ENCODE results near the gene COA8. TPM values are rescaled to one million over a fixed set of nuclear protein-coding genes. Genes with fewer than 3 reads are reported as not detected.

COA8 gene
- polyA plus RNA-seq, 1 donor from 2014 or later, result 169 TPM

DNA sequence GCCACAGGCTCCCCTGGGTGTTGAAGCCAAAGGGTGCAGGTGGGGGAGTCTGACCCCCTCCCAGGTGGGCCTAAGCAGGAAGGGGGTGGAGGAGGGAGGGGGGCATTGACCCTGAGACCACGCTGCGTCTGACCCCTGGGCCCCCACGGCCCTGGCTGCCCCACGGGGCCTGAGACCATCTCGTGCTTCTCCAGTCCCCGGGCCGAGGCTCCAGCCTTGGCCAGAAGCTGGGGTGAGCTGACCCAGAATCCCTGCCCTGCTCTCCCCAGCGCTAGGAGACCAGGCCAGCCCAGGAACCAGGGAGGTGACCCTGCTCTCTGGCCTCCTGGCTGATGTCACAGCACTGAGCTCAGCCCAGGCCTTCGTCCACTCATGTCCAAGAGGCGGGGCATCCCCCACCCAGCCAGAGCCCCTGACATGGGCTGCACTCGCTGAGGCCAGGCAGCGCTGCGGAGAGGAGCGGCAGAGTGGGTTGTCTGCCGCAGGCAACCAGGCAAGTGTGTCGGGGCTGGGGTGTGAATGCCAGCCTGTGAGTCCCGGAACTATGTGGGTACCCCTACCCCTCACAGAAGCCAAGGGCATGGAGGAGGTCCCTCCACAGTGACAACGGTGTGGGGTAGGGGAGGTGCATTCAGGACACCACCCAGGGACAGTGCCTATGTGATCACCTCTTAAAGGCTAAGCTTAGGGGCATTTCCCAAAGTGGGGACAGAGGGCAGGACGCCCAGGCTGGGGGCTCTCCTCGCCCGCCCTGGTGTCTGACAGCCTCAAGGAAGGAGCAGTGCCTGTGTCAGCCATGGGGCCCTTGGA lies 27.5 kb upstream of the COA8 start:
- Histone ChIP-seq H3K9ac (ENCODE audit: low read length) (no peak overlapping the region), H3K79me2 (replicated peaks; ENCODE audit: insufficient read depth, low read length) (no peaks in the 10 kb centered on the region), H3K27me3 (ENCODE audit: insufficient read depth, low read depth, low read length) (no peaks in the 10 kb centered on the region), H3K9me3 (ENCODE audit: low read length) (no peaks in the 10 kb centered on the region), H3K4me3 (ENCODE audit: low read length) (no peak overlapping the region), H3K9me2 (ENCODE audit: insufficient read depth, low read length) (no peaks in the 10 kb centered on the region), H3F3A (ENCODE audit: insufficient read depth, low read length, poor library complexity, severe bottlenecking) (no peaks in the 10 kb centered on the region), H3K27ac (ENCODE audit: low read length) (no peak overlapping the region), H2AFZ (ENCODE audit: low read depth, low read length) (no peak overlapping the region), H4K20me1 (ENCODE audit: insufficient read depth) (no peaks in the 10 kb centered on the region), H3K4me2 (ENCODE audit: low read length) (no peak overlapping the region), H3K36me3 (ENCODE audit: insufficient read depth, low read length) (no peaks in the 10 kb centered on the region)
- TF ChIP-seq RAD21 (conservative IDR thresholded peaks at IDR 0.05) (no peak), EP300 (conservative IDR thresholded peaks at IDR 0.05; ENCODE audit: poor library complexity, severe bottlenecking) (no peak), MXI1 (conservative IDR thresholded peaks at IDR 0.05; ENCODE audit: poor library complexity, severe bottlenecking) (no peak), SMC3 (conservative IDR thresholded peaks at IDR 0.05; ENCODE audit: poor library complexity) (no peak), POLR2AphosphoS5 (IDR thresholded peaks at IDR 0.05) (no peak), TAF1 (IDR thresholded peaks at IDR 0.05; ENCODE audit: low read depth) (no peak), EZH2 (IDR thresholded peaks at IDR 0.05; ENCODE audit: borderline replicate concordance, insufficient read depth, low read length, poor library complexity, severe bottlenecking) (no peak), CTCF (IDR thresholded peaks at IDR 0.05; ENCODE audit: poor library complexity, severe bottlenecking) (no peak)
- TF ChIP-seq, protein P1, sequence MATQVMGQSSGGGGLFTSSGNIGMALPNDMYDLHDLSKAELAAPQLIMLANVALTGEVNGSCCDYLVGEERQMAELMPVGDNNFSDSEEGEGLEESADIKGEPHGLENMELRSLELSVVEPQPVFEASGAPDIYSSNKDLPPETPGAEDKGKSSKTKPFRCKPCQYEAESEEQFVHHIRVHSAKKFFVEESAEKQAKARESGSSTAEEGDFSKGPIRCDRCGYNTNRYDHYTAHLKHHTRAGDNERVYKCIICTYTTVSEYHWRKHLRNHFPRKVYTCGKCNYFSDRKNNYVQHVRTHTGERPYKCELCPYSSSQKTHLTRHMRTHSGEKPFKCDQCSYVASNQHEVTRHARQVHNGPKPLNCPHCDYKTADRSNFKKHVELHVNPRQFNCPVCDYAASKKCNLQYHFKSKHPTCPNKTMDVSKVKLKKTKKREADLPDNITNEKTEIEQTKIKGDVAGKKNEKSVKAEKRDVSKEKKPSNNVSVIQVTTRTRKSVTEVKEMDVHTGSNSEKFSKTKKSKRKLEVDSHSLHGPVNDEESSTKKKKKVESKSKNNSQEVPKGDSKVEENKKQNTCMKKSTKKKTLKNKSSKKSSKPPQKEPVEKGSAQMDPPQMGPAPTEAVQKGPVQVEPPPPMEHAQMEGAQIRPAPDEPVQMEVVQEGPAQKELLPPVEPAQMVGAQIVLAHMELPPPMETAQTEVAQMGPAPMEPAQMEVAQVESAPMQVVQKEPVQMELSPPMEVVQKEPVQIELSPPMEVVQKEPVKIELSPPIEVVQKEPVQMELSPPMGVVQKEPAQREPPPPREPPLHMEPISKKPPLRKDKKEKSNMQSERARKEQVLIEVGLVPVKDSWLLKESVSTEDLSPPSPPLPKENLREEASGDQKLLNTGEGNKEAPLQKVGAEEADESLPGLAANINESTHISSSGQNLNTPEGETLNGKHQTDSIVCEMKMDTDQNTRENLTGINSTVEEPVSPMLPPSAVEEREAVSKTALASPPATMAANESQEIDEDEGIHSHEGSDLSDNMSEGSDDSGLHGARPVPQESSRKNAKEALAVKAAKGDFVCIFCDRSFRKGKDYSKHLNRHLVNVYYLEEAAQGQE (IDR thresholded peaks at IDR 0.05; ENCODE audit: borderline replicate concordance), result no peak

- no peak overlapping the region for H3K9ac ChIP-seq (ENCODE audit: low read length)
- no peaks in the 10 kb centered on the region for H3K9me3 ChIP-seq (ENCODE audit: low read length)
- H3K27ac ChIP-seq (ENCODE audit: low read length), result no peak overlapping the region
- H3K4me2 ChIP-seq (ENCODE audit: low read length), result no peak overlapping the region
- no peak overlapping the region for H2AFZ ChIP-seq (ENCODE audit: low read depth, low read length)
- no peaks in the 10 kb centered on the region for H3K27me3 ChIP-seq (ENCODE audit: insufficient read depth, low read depth, low read length)
- H3K79me2 ChIP-seq (replicated peaks; ENCODE audit: insufficient read depth, low read length), result no peaks in the 10 kb centered on the region
- no peaks in the 10 kb centered on the region for H3K9me2 ChIP-seq (ENCODE audit: insufficient read depth, low read length)
- H3F3A ChIP-seq (ENCODE audit: insufficient read depth, low read length, poor library complexity, severe bottlenecking), result no peaks in the 10 kb centered on the region
- TF ChIP-seq MXI1 (conservative IDR thresholded peaks at IDR 0.05; ENCODE audit: poor library complexity, severe bottlenecking), result no peak
- TF ChIP-seq, protein P1 (IDR thresholded peaks at IDR 0.05; ENCODE audit: borderline replicate concordance), result no peak
- no peak for TF ChIP-seq SMC3 (conservative IDR thresholded peaks at IDR 0.05; ENCODE audit: poor library complexity)
- TF ChIP-seq EZH2 (IDR thresholded peaks at IDR 0.05; ENCODE audit: borderline replicate concordance, insufficient read depth, low read length, poor library complexity, severe bottlenecking), result no peak
- TF ChIP-seq CTCF (IDR thresholded peaks at IDR 0.05; ENCODE audit: poor library complexity, severe bottlenecking), result no peak
- TF ChIP-seq POLR2AphosphoS5 (IDR thresholded peaks at IDR 0.05), result no peak
- TF ChIP-seq EP300 (conservative IDR thresholded peaks at IDR 0.05; ENCODE audit: poor library complexity, severe bottlenecking), result no peak
- no peak for TF ChIP-seq TAF1 (IDR thresholded peaks at IDR 0.05; ENCODE audit: low read depth)
- no peak for TF ChIP-seq RAD21 (conservative IDR thresholded peaks at IDR 0.05)
- H4K20me1 ChIP-seq (ENCODE audit: insufficient read depth), result no peaks in the 10 kb centered on the region
- H3K4me3 ChIP-seq (ENCODE audit: low read length), result no peak overlapping the region
- H3K36me3 ChIP-seq (ENCODE audit: insufficient read depth, low read length), result no peaks in the 10 kb centered on the region
Observed at GRCh38 chr14:103535891-103536565, 26.7 kb upstream of the COA8 start.
